Activated T-cell treated with anti-CD3 and anti-CD28 coated beads for 24 hours (primary cell): ENCODE data around the gene VPS25.
A peak's percentile ranks its signal among the peaks of the same experiment; 100 is the strongest.
"Not testable (repeated sequence)": the region's sequence is repeated elsewhere in the genome, so short reads cannot be mapped to it uniquely, and the experiment has no call there.

Experiments used
- DNase-seq: peaks from one replicate; pipeline ENCODE4 v3.0.0-alpha.2; 2020; ENCODE audit warnings: low read depth

Gene VPS25

GRCh38 chr17:42773290-42774035 is at the start of gene VPS25:
Gene VPS25 (plus strand): TSS chr17:42773449. CDS start chr17:42773476, 27 bp downstream.
- peak; percentile 73 for DNase-seq

GRCh38 chr17:42723636-42724035 is 49.6 kb upstream of the VPS25 start:
- DNase-seq: no peak

GRCh38 chr17:42725143-42725542 is 48.1 kb upstream of the VPS25 start:
- no peak for DNase-seq

GRCh38 chr17:42740699-42741098 is 32.5 kb upstream of the VPS25 start:
- DNase-seq: no peak

GRCh38 chr17:42742916-42743315 is 30.3 kb upstream of the VPS25 start:
- DNase-seq: not testable (repeated sequence)

GRCh38 chr17:42743595-42744282 is 29.5 kb upstream of the VPS25 start:
- no peak for DNase-seq

- DNase-seq: peak; percentile 59
These were observed 28.9 kb upstream of the VPS25 start for GRCh38 chr17:42744283-42744805.

GRCh38 chr17:42744806-42745617 is 28.2 kb upstream of the VPS25 start, which contains the start of gene EZH1:
Gene EZH1 (minus strand): TSS chr17:42745040. CDS start chr17:42728941, 16,099 bp downstream.
- DNase-seq: peak; percentile 92

GRCh38 chr17:42748202-42748907 is 24.9 kb upstream of the VPS25 start:
- no peak for DNase-seq

GRCh38 chr17:42748908-42749798 is 24.1 kb upstream of the VPS25 start:
- DNase-seq: no peak

- DNase-seq: no peak
These were observed 22.4 kb upstream of the VPS25 start for GRCh38 chr17:42750739-42751344.

GRCh38 chr17:42751628-42752027 is 21.6 kb upstream of the VPS25 start:
- DNase-seq: no peak

- no peak for DNase-seq
These were observed 18.5 kb upstream of the VPS25 start for GRCh38 chr17:42754782-42755181.

GRCh38 chr17:42759982-42760651 is 13.1 kb upstream of the VPS25 start:
- DNase-seq: no peak

- no peak for DNase-seq
These were observed 12.3 kb upstream of the VPS25 start, which contains the start of gene RAMP2 for GRCh38 chr17:42760652-42761581. Gene RAMP2 (plus strand): TSS chr17:42761227. CDS start chr17:42761262, 35 bp downstream.

GRCh38 chr17:42761638-42762037 is 11.6 kb upstream of the VPS25 start:
- no peak for DNase-seq

GRCh38 chr17:42766124-42766523 is 7.1 kb upstream of the VPS25 start:
- DNase-seq: no peak

- DNase-seq: no peak
These were observed 5.7 kb upstream of the VPS25 start for GRCh38 chr17:42767512-42767911.
